Stimulated activated CD4-positive, alpha-beta T cell treated with anti-CD3 and anti-CD28 coated beads, Interleukin-2, amount 100 ng/mL, for 48 hours (primary cell): ENCODE data around the gene POLD1.
A peak's percentile ranks its signal among the peaks of the same experiment; 100 is the strongest.
"Not testable (repeated sequence)": the region's sequence is repeated elsewhere in the genome, so short reads cannot be mapped to it uniquely, and the experiment has no call there.

Experiments
- DNase-seq, 2 donors: peaks; one replicate each; pipeline ENCODE4 v3.0.0-alpha.2; 2020

Gene POLD1

GRCh38 chr19:50383852-50384684 is at the start of gene POLD1:
POLD1 (plus strand) TSS chr19:50384347; CDS start chr19:50398852, 14,505 bp downstream.
- peak; percentile 98 to 99 for DNase-seq

- DNase-seq: no peak
Measured at GRCh38 chr19:50334741-50335421, 49.3 kb upstream of the POLD1 start.

GRCh38 chr19:50337031-50337430 is 47.1 kb upstream of the POLD1 start:
- DNase-seq: not testable (repeated sequence)

GRCh38 chr19:50340331-50340730 is 43.8 kb upstream of the POLD1 start:
- DNase-seq: no peak

- DNase-seq: no peak
Measured at GRCh38 chr19:50341091-50341564, 43.0 kb upstream of the POLD1 start.

- no peak for DNase-seq
Measured at GRCh38 chr19:50344661-50345318, 39.4 kb upstream of the POLD1 start.

- not testable (repeated sequence) for DNase-seq
Measured at GRCh38 chr19:50347089-50347581, 37.0 kb upstream of the POLD1 start.

- DNase-seq: no peak
Measured at GRCh38 chr19:50349277-50350057, 34.7 kb upstream of the POLD1 start.

GRCh38 chr19:50352242-50352641 is 31.9 kb upstream of the POLD1 start:
- DNase-seq: no peak

- not testable (repeated sequence) for DNase-seq
Measured at GRCh38 chr19:50353487-50353880, 30.7 kb upstream of the POLD1 start.

- DNase-seq: no peak
Measured at GRCh38 chr19:50356691-50357177, 27.4 kb upstream of the POLD1 start.

GRCh38 chr19:50357178-50358100 is 26.7 kb upstream of the POLD1 start:
- peak; percentile 78 to 79 for DNase-seq

- DNase-seq: peak; percentile 59 to 73
Measured at GRCh38 chr19:50358483-50359327, 25.4 kb upstream of the POLD1 start.

- no peak for DNase-seq
Measured at GRCh38 chr19:50359328-50359818, 24.8 kb upstream of the POLD1 start.

- DNase-seq: no peak
Measured at GRCh38 chr19:50361290-50362029, 22.7 kb upstream of the POLD1 start.

- no peak for DNase-seq
Measured at GRCh38 chr19:50362030-50362412, 22.1 kb upstream of the POLD1 start.

GRCh38 chr19:50362656-50363424 is 21.3 kb upstream of the POLD1 start:
- peak; percentile 45 for DNase-seq
